ENCODE data around the gene YWHAQ.

Gene YWHAQ

GRCh38 chr2:9655441-9656269 is 24.9 kb upstream of the YWHAQ start:
- DNase-seq (ENCODE audit: low read depth) = peak; percentile 35

- DNase-seq (ENCODE audit: low read depth) = no peak
Measured at GRCh38 chr2:9654452-9655100, 23.8 kb upstream of the YWHAQ start.

- DNase-seq (ENCODE audit: low read depth) = no peak
Measured at GRCh38 chr2:9653485-9654271, 22.9 kb upstream of the YWHAQ start.

- DNase-seq (ENCODE audit: low read depth) = no peak
Measured at GRCh38 chr2:9652898-9653479, 22.2 kb upstream of the YWHAQ start.

- no peak for DNase-seq (ENCODE audit: low read depth)
Measured at GRCh38 chr2:9652267-9652666, 21.5 kb upstream of the YWHAQ start.

GRCh38 chr2:9650119-9650821 is 19.5 kb upstream of the YWHAQ start:
- no peak for DNase-seq (ENCODE audit: low read depth)

- no peak for DNase-seq (ENCODE audit: low read depth)
Measured at GRCh38 chr2:9649261-9649660, 18.5 kb upstream of the YWHAQ start.

GRCh38 chr2:9648821-9649220 is 18.0 kb upstream of the YWHAQ start:
- DNase-seq (ENCODE audit: low read depth) = no peak

- no peak for DNase-seq (ENCODE audit: low read depth)
Measured at GRCh38 chr2:9647884-9648283, 17.1 kb upstream of the YWHAQ start.

- no peak for DNase-seq (ENCODE audit: low read depth)
Measured at GRCh38 chr2:9646196-9647030, 15.6 kb upstream of the YWHAQ start.

GRCh38 chr2:9644603-9645002 is 13.8 kb upstream of the YWHAQ start:
- no peak for DNase-seq (ENCODE audit: low read depth)

GRCh38 chr2:9644021-9644420 is 13.2 kb upstream of the YWHAQ start:
- no peak for DNase-seq (ENCODE audit: low read depth)

GRCh38 chr2:9641641-9642040 is 10.8 kb upstream of the YWHAQ start:
- DNase-seq (ENCODE audit: low read depth) = no peak

- no peak for DNase-seq (ENCODE audit: low read depth)
Measured at GRCh38 chr2:9640403-9641104, 9.8 kb upstream of the YWHAQ start.

GRCh38 chr2:9639740-9640343 is 9.0 kb upstream of the YWHAQ start:
- no peak for DNase-seq (ENCODE audit: low read depth)

GRCh38 chr2:9639000-9639602 is 8.3 kb upstream of the YWHAQ start:
- no peak for DNase-seq (ENCODE audit: low read depth)

GRCh38 chr2:9638532-9638931 is 7.7 kb upstream of the YWHAQ start:
- no peak for DNase-seq (ENCODE audit: low read depth)

- DNase-seq (ENCODE audit: low read depth) = no peak
Measured at GRCh38 chr2:9637330-9637729, 6.5 kb upstream of the YWHAQ start.

GRCh38 chr2:9634133-9634532 is 3.3 kb upstream of the YWHAQ start:
- no peak for DNase-seq (ENCODE audit: low read depth)
